ENCODE results near the gene STIP1.

- no peak for TF ChIP-seq CTCF (IDR thresholded peaks at IDR 0.05)
- no peak for TF ChIP-seq ZFX (IDR thresholded peaks at IDR 0.05; ENCODE audit: borderline replicate concordance)
These were observed 2.1 kb upstream of the STIP1 start for GRCh38 chr11:64183890-64184289.

Data from 22Rv1 (cell line).